AG09319 (cell line): ENCODE measurements around the gene STK4.

Source experiments
- DNase-seq: peaks from one replicate; pipeline ENCODE4 v3.0.0-alpha.2; 2010; ENCODE audit warnings: low read depth; ENCODE audit errors: extremely low read depth
- TF ChIP-seq, protein P1 (sequence below): IDR thresholded peaks from 2 replicates; pipeline ENCODE4 v1.5.1; 2011; ENCODE audit warnings: low read depth, mild to moderate bottlenecking, inconsistent platforms, low read length, moderate library complexity

Gene STK4

GRCh38 chr20:45073221-45073620 lies 106.9 kb downstream of the STK4 start:
- TF ChIP-seq, protein P1, sequence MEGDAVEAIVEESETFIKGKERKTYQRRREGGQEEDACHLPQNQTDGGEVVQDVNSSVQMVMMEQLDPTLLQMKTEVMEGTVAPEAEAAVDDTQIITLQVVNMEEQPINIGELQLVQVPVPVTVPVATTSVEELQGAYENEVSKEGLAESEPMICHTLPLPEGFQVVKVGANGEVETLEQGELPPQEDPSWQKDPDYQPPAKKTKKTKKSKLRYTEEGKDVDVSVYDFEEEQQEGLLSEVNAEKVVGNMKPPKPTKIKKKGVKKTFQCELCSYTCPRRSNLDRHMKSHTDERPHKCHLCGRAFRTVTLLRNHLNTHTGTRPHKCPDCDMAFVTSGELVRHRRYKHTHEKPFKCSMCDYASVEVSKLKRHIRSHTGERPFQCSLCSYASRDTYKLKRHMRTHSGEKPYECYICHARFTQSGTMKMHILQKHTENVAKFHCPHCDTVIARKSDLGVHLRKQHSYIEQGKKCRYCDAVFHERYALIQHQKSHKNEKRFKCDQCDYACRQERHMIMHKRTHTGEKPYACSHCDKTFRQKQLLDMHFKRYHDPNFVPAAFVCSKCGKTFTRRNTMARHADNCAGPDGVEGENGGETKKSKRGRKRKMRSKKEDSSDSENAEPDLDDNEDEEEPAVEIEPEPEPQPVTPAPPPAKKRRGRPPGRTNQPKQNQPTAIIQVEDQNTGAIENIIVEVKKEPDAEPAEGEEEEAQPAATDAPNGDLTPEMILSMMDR, result no peak
- no peak for DNase-seq

- TF ChIP-seq, protein P1, result no peak
- DNase-seq, result no peak
These were observed 111.2 kb downstream of the STK4 start for GRCh38 chr20:45077559-45077958.

GRCh38 chr20:45080867-45081624 lies 114.7 kb downstream of the STK4 start:
- TF ChIP-seq, protein P1, result peak; percentile 39
- DNase-seq, result no peak

GRCh38 chr20:45082468-45082867 lies 116.2 kb downstream of the STK4 start:
- DNase-seq, result no peak
- TF ChIP-seq, protein P1, result no peak

- TF ChIP-seq, protein P1, result no peak
- no peak for DNase-seq
These were observed 116.8 kb downstream of the STK4 start for GRCh38 chr20:45083127-45083526.

DNA sequence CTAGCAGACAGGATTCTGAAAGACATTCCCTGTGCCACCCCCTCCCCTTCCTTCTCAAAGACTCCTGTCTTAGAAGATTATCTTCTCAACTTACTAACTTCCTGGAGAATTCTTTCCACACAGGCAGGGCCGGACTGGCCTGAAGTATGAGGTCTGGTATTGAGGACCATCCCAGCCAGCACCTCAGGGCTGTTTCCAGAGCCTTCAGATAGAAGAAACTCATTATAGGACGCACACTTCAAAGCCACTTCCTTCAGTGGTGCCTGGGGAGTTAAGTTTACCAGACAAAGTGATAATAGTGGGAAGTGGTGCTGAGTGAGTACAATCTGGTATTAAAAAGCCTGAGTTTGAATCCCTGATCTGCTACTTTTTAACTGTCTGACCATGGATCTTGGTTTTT lies 119.0 kb downstream of the STK4 start:
- TF ChIP-seq, protein P1, result no peak
- no peak for DNase-seq

- no peak for DNase-seq
- TF ChIP-seq, protein P1, result no peak
These were observed 119.6 kb downstream of the STK4 start for GRCh38 chr20:45085867-45086266.
